Measurements from ENCODE around the gene AKR7A2. TPM values are rescaled to one million over a fixed set of nuclear protein-coding genes. Genes with fewer than 3 reads are reported as not detected.
"Not testable (repeated sequence)": the region's sequence is repeated elsewhere in the genome, so short reads cannot be mapped to it uniquely, and the experiment has no call there.

Gene AKR7A2
- total RNA-seq, 4 donors from 2014 or later = 70.8 to 136 (median 110) TPM

DNA sequence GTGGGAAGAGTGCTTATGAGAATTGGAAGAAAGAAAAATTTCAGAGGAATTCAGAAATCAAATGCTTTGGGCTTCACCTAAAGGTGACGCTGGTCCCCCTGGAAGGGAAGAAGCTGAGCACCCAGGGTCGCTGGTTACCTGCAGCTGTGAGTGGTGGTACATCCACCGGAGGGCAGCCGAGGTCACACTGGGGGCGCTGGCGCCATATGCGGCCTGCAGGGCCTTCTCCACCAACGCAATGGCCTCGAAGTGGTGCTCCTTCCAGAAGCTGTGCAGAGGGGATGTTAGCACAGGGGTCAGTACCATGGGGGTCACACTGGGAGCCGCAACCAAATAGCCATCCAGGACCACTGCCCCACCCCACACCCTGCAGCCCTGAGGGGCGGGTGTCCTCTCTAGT is 6.1 kb downstream of the AKR7A2 start:
- DNase-seq = no peak
- no peak overlapping the region for H3K27ac ChIP-seq
- H3K4me3 ChIP-seq (replicated peaks in 1 of 3) = no peak overlapping the region
- TF ChIP-seq POLR2A (IDR thresholded peaks at IDR 0.05) = no peak
- TF ChIP-seq, protein P1, sequence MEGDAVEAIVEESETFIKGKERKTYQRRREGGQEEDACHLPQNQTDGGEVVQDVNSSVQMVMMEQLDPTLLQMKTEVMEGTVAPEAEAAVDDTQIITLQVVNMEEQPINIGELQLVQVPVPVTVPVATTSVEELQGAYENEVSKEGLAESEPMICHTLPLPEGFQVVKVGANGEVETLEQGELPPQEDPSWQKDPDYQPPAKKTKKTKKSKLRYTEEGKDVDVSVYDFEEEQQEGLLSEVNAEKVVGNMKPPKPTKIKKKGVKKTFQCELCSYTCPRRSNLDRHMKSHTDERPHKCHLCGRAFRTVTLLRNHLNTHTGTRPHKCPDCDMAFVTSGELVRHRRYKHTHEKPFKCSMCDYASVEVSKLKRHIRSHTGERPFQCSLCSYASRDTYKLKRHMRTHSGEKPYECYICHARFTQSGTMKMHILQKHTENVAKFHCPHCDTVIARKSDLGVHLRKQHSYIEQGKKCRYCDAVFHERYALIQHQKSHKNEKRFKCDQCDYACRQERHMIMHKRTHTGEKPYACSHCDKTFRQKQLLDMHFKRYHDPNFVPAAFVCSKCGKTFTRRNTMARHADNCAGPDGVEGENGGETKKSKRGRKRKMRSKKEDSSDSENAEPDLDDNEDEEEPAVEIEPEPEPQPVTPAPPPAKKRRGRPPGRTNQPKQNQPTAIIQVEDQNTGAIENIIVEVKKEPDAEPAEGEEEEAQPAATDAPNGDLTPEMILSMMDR (IDR thresholded peaks at IDR 0.05) = no peak
- peaks cover 3 to 4% of the 10 kb centered on the region in 2 donors for H3K4me1 ChIP-seq
- 93 to 95% methylated on average over 10 of the region's 11 CpGs for WGBS, 2 donors
- no peaks in the 10 kb centered on the region for H3K27me3 ChIP-seq
- intact Hi-C loops (cut with DNase I) = no loop called here
- no peaks in the 10 kb centered on the region for H3K9me3 ChIP-seq
- peaks cover 17 to 38% of the 10 kb centered on the region in 2 donors for H3K36me3 ChIP-seq

GRCh38 chr1:19304081-19304480 is 7.9 kb downstream of the AKR7A2 start:
- 91 to 95% methylated on average over 9 to 10 of the region's 10 CpGs for WGBS, 2 donors
- H3K4me3 ChIP-seq (replicated peaks in 1 of 3); intact Hi-C loops (cut with DNase I); DNase-seq; H3K4me1 ChIP-seq; H3K9me3 ChIP-seq; H3K27me3 ChIP-seq; H3K27ac ChIP-seq: not testable (repeated sequence)
- peaks cover 17 to 38% of the 10 kb centered on the region in 2 donors for H3K36me3 ChIP-seq

DNA sequence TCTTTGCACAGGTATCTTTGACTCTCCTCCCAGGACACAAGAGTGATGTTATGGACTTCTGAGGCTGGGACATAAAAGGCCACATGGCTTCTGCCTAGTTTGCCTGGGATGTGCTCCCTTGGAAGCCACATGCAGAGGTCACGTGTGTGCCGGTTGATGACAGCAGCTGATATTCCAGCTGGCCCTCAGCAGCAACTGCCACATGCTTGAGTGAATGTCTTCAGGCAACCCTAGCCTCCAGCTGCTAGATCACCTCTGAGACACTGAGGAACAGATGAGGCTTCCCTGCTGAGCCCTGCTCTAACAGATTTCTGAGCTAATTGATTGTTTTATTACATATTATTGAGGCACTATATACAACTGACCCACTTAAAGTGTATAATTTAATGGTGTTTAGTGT is 11.7 kb downstream of the AKR7A2 start:
- Histone ChIP-seq H3K27ac (no peak overlapping the region), H3K4me3 (replicated peaks in 1 of 3) (no peak overlapping the region), H3K36me3 (peaks cover 0 to 17% of the 10 kb centered on the region in 2 donors), H3K27me3 (no peaks in the 10 kb centered on the region), H3K4me1 (no peaks in the 10 kb centered on the region), H3K9me3 (no peaks in the 10 kb centered on the region)
- intact Hi-C loops (cut with DNase I) = no loop called here
- WGBS, 2 donors = 94 to 100% methylated on average over 2 of the region's 2 CpGs
- no peak for TF ChIP-seq POLR2A (IDR thresholded peaks at IDR 0.05)
- TF ChIP-seq, protein P1 (IDR thresholded peaks at IDR 0.05) = no peak
- no peak for DNase-seq

- TF ChIP-seq POLR2A (IDR thresholded peaks at IDR 0.05) = no peak
- Histone ChIP-seq H3K4me1 (peaks cover 1 to 2% of the 10 kb centered on the region in 2 donors), H3K36me3 (no peaks in the 10 kb centered on the region), H3K27ac (no peak overlapping the region), H3K27me3 (no peaks in the 10 kb centered on the region), H3K4me3 (replicated peaks in 1 of 3) (no peak overlapping the region), H3K9me3 (no peaks in the 10 kb centered on the region)
- DNase-seq = no peak
- intact Hi-C loops (cut with DNase I) = no loop called here
- WGBS, 2 donors = 91 to 100% methylated on average over 2 of the region's 2 CpGs
Observed at GRCh38 chr1:19294638-19295037, 17.3 kb downstream of the AKR7A2 start.

GRCh38 chr1:19289244-19289643 is 22.7 kb downstream of the AKR7A2 start:
- Histone ChIP-seq H3K36me3 (no peaks in the 10 kb centered on the region), H3K4me1 (peaks cover 9 to 11% of the 10 kb centered on the region in 2 donors), H3K27me3 (no peaks in the 10 kb centered on the region), H3K4me3 (replicated peaks in 1 of 3) (peak overlapping the region in 1 of 3 donors; percentile 36), H3K27ac (no peak overlapping the region), H3K9me3 (no peaks in the 10 kb centered on the region)
- intact Hi-C loops (cut with DNase I) = no loop called here
- WGBS, 2 donors = 12 to 20% methylated on average over 2 of the region's 2 CpGs
- peak; percentile 18 to 24 for DNase-seq
- TF ChIP-seq, protein P1 (IDR thresholded peaks at IDR 0.05) = no peak
- no peak for TF ChIP-seq POLR2A (IDR thresholded peaks at IDR 0.05)

- peak; percentile 69 to 71 for DNase-seq
Observed at GRCh38 chr1:19288324-19289241, 23.4 kb downstream of the AKR7A2 start, which contains the start of gene AKR7A3. TSS of gene AKR7A3 (minus strand) at chr1:19288770. CDS start at chr1:19288709, 61 bp downstream.

More at GRCh38 chr1:19288324-19289241, 23.4 kb downstream of the AKR7A2 start, which contains the start of gene AKR7A3:
- Histone ChIP-seq H3K4me1 (peaks cover 9 to 11% of the 10 kb centered on the region in 2 donors), H3K4me3 (replicated peaks in 1 of 3) (peak within 1 kb of the TSS in 2 of 3 donors; percentile 27 to 36)
- H3K9me3 ChIP-seq; H3K27me3 ChIP-seq; H3K27ac ChIP-seq; H3K36me3 ChIP-seq; intact Hi-C loops (cut with DNase I): not testable (repeated sequence)
- WGBS, 2 donors = 25 to 42% methylated on average over 18 to 38 of the region's 82 CpGs
- TF ChIP-seq POLR2A (IDR thresholded peaks at IDR 0.05) = peak in 1 of 2 donors; percentile 32

All from thyroid gland (tissue), 4 donors.